NB4 (cell line): ENCODE data around the gene TGFBR3L.

Experiments
- CTCF ChIP-seq: IDR thresholded peaks from one replicate; pipeline ENCODE4 v1.5.1; 2012; ENCODE audit warnings: low read depth, low read length
- MAX ChIP-seq: IDR thresholded peaks from 2 replicates; pipeline ENCODE4 v1.6.1; 2011; ENCODE audit warnings: low read depth, low read length
- MYC ChIP-seq: IDR thresholded peaks from 2 replicates; pipeline ENCODE4 v1.6.1; 2011; ENCODE audit warnings: low read depth, low read length
- POLR2A ChIP-seq: IDR thresholded peaks from 2 replicates; pipeline ENCODE4 v1.6.1; 2011; ENCODE audit warnings: mild to moderate bottlenecking; ENCODE audit not compliant: insufficient read length; ENCODE audit errors: extremely low read depth

- TF ChIP-seq CTCF = peak; percentile 69
- peak; percentile 98 for TF ChIP-seq POLR2A
- TF ChIP-seq MAX = peak; percentile 99
- TF ChIP-seq MYC = peak; percentile 98
Measured at GRCh38 chr19:7903244-7904073, 11.2 kb upstream of the TGFBR3L start, which contains the start of gene MAP2K7.
